Sigmoid colon (tissue), 7 donors: ENCODE measurements around the gene AGPAT1. TPM values are rescaled to one million over a fixed set of nuclear protein-coding genes. Genes with fewer than 3 reads are reported as not detected.
A peak's percentile ranks its signal among the peaks of the same experiment; 100 is the strongest.

Experiments
- DNase-seq: peaks from one replicate; pipeline ENCODE4 v3.0.0-alpha.2; 2019
- H3K27ac ChIP-seq, 4 donors: fragments of 200-600 bp; sonication (generic); one replicate each; pipeline ENCODE4 v1.5.1; 2016 to 2019; ENCODE audit warnings: mild to moderate bottlenecking in 1 of 4
- H3K27me3 ChIP-seq, 3 donors: fragments of 200-600 bp; sonication (generic); one replicate each; pipeline ENCODE4 v1.5.1; 2019; ENCODE audit warnings: mild to moderate bottlenecking in 1 of 3
- H3K36me3 ChIP-seq, 4 donors: fragments of 200-600 bp; sonication (generic); one replicate each; pipeline ENCODE4 v1.5.1; 2016 to 2019
- H3K4me1 ChIP-seq, 4 donors: fragments of 200-600 bp; sonication (generic); one replicate each; pipeline ENCODE4 v1.5.1; 2017 to 2019
- H3K4me3 ChIP-seq, 4 donors: fragments of 200-600 bp; sonication (generic); one replicate each; pipeline ENCODE4 v1.5.1; 2017 to 2019; ENCODE audit warnings: mild to moderate bottlenecking in 2 of 4, moderate library complexity in 1 of 4
- H3K9me3 ChIP-seq, 4 donors: fragments of 200-600 bp in 3 of 4; sonication (generic) in 3 of 4; one replicate each; pipeline versions ENCODE4 v1.5.1 to v1.6.1; 2013 to 2019
- CTCF ChIP-seq, 4 experiments: fragments of 450-650 bp in 3 of 4; fragments of 200-600 bp in 1 of 4; IDR thresholded peaks; one replicate each; pipeline ENCODE4 v1.5.1; 2016 to 2019; ENCODE audit warnings: antibody characterized with exemption in 4 of 4, mild to moderate bottlenecking in 3 of 4, moderate library complexity in 2 of 4
- EP300 ChIP-seq, 4 donors: sonication (generic); formaldehyde crosslinking; IDR thresholded peaks; one replicate each; pipeline ENCODE4 v1.6.1; 2017; ENCODE audit warnings: antibody characterized with exemption in 4 of 4
- POLR2A ChIP-seq, 2 donors: fragments of 450-650 bp; IDR thresholded peaks; one replicate each; pipeline ENCODE4 v1.6.1; 2016; ENCODE audit warnings: antibody characterized with exemption in 2 of 2, mild to moderate bottlenecking in 2 of 2, moderate library complexity in 2 of 2
- POLR2AphosphoS5 ChIP-seq, 4 donors: sonication (generic); formaldehyde crosslinking; IDR thresholded peaks; one replicate each; pipeline ENCODE4 v1.6.1; 2017; ENCODE audit warnings: antibody characterized with exemption in 4 of 4
- WGBS, 2 donors: extraction: QIAGEN DNeasy Blood & Tissue Kit; methylation state at CpG; one replicate each; pipeline ENCODE4 v1.1.7; 2013; 5-methylcytosine and 5-hydroxymethylcytosine counted together
- intact Hi-C: fragments of 100-400 bp; cut with DNase I; formaldehyde crosslinking; loops from one replicate; pipeline ENCODE4 v1.15.1; 2023
- polyA plus RNA-seq, 3 donors: library from polyadenylated mRNA; stranded (reverse); fragments of 200-250 nt; gene quantifications; one replicate each; pipeline ENCODE4 v1.2.3, GENCODE V29; 2013
- total RNA-seq, 4 donors: library from RNA; depleted of rRNA; stranded (reverse); fragments of >200 nt; gene quantifications; one replicate each; pipeline ENCODE4 v1.1.0, GENCODE V29; 2016
- donor health status: healthy with polysubstance abuse.
- donor health status: Bipolar disorder and iron deficiency.
- donor health status: healthy.

Gene AGPAT1
- total and polyA plus RNA-seq, 7 donors: 32.4 to 54.2 (median 37.9) TPM

GRCh38 chr6:32151863-32152768 is 23.8 kb downstream of the AGPAT1 start, which contains the start of gene PRRT1:
Gene PRRT1, minus strand, starts transcription at chr6:32151939. Its CDS starts 112 bp downstream, at chr6:32151827.
- 35 to 65% methylated on average over 18 of the region's 24 CpGs for WGBS, 2 donors
- no peaks in the 10 kb centered on the region for H3K27me3 ChIP-seq
- no peak for DNase-seq
- H3K4me1 ChIP-seq: peaks cover 0 to 59% (median 49%) of the 10 kb centered on the region in 4 donors
- intact Hi-C loops: loop anchor here (1.0 to 10.0 kb wide), 3 partner anchors 22 to 107 kb away; partner anchors contain the start of gene FKBPL
- H3K27ac ChIP-seq: peak within 1 kb of the TSS; percentile 88 to 93 (median 92)
- H3K9me3 ChIP-seq: no peaks in the 10 kb centered on the region
- peaks cover 0 to 34% (median 1%) of the 10 kb centered on the region in 4 donors for H3K36me3 ChIP-seq
- TF ChIP-seq CTCF (IDR thresholded peaks at IDR 0.05): no peak
- no peak for TF ChIP-seq POLR2A (IDR thresholded peaks at IDR 0.05)
- TF ChIP-seq EP300 (IDR thresholded peaks at IDR 0.05): no peak
- peak in 1 of 4 donors; percentile 19 for TF ChIP-seq POLR2AphosphoS5 (IDR thresholded peaks at IDR 0.05)
- H3K4me3 ChIP-seq: peak within 1 kb of the TSS; percentile 61 to 80 (median 78)

- H3K27ac ChIP-seq: peak overlapping the region; percentile 88 to 93 (median 92)
- peaks cover 0 to 58% (median 49%) of the 10 kb centered on the region in 4 donors for H3K4me1 ChIP-seq
Observed at GRCh38 chr6:32151181-32151862, 24.6 kb downstream of the AGPAT1 start.

GRCh38 chr6:32149932-32150870 is 25.7 kb downstream of the AGPAT1 start:
- Histone ChIP-seq H3K36me3 (peaks cover 0 to 18% (median 0%) of the 10 kb centered on the region in 4 donors), H3K4me3 (peak overlapping the region; percentile 61 to 80 (median 78)), H3K9me3 (no peaks in the 10 kb centered on the region), H3K27ac (peak overlapping the region in 3 of 4 donors; percentile 92 to 93 (median 93)), H3K4me1 (peaks cover 0 to 47% (median 40%) of the 10 kb centered on the region in 4 donors), H3K27me3 (no peaks in the 10 kb centered on the region)
- intact Hi-C loops: loop anchor here (5.0 to 10.0 kb wide), 2 partner anchors 47 to 105 kb away; no protein-coding TSS in a partner anchor
- no peak for TF ChIP-seq POLR2AphosphoS5 (IDR thresholded peaks at IDR 0.05)
- TF ChIP-seq EP300 (IDR thresholded peaks at IDR 0.05): no peak
- TF ChIP-seq CTCF (IDR thresholded peaks at IDR 0.05): no peak
- TF ChIP-seq POLR2A (IDR thresholded peaks at IDR 0.05): no peak
- DNase-seq: no peak
- WGBS, 2 donors: 51 to 78% methylated on average over 55 of the region's 55 CpGs

More at GRCh38 chr6:32151181-32151862, 24.6 kb downstream of the AGPAT1 start:
- H3K9me3 ChIP-seq: no peaks in the 10 kb centered on the region
- H3K36me3 ChIP-seq: peaks cover 0 to 26% (median 0%) of the 10 kb centered on the region in 4 donors
- peak in 1 of 4 donors; percentile 51 for TF ChIP-seq POLR2AphosphoS5 (IDR thresholded peaks at IDR 0.05)
- TF ChIP-seq CTCF (IDR thresholded peaks at IDR 0.05): no peak
- TF ChIP-seq EP300 (IDR thresholded peaks at IDR 0.05): no peak
- WGBS, 2 donors: 54 to 69% methylated on average over 8 of the region's 8 CpGs
- H3K27me3 ChIP-seq: no peaks in the 10 kb centered on the region
- peak overlapping the region; percentile 61 to 80 (median 78) for H3K4me3 ChIP-seq
- intact Hi-C loops: loop anchor here (5.0 to 10.0 kb wide), 2 partner anchors 46 to 107 kb away; no protein-coding TSS in a partner anchor
- no peak for DNase-seq
